Measurements from ENCODE around the gene ARL14EPL. TPM values are rescaled to one million over a fixed set of nuclear protein-coding genes. Genes with fewer than 3 reads are reported as not detected.

The ARL14EPL gene
- total RNA-seq, 4 donors from 2014 or later = 0.15 TPM; not detected in 3

DNA sequence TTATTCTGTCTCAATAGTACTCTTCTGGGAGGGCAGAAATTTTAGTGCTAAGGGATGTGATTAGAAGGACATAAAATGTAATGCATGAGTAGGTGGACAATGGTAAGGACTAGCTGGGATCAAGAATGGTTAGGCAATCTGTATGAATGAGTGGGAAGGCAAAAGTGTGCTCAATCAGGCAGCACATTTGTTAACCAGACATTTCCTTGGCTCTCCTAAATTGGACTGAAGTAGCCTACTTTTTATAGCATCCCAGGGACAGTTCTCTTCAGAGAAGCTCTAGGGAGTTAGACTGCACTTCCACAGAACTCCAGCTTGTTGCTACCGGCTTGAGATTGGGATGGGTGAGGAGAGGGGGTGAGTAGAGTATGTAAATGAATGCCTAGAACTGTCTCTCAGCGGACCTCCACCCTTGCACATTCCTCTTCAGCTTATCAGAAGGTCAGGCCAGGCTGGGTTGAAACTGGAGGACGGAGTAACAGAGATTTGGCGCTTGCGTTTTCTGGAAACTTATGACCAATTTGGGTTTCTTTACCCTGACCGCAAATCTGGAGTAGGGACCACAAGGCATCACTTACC is 19.0 kb upstream of the ARL14EPL start:
- TF ChIP-seq POLR2AphosphoS5 (IDR thresholded peaks at IDR 0.05) = no peak
- no peak for TF ChIP-seq EP300 (IDR thresholded peaks at IDR 0.05)
- H3K4me3 ChIP-seq = no peak overlapping the region
- WGBS, 2 donors (ENCODE audit: low coverage in 1 of 2) = 22 to 60% methylated on average over 5 of the region's 6 CpGs
- peak; percentile 75 for ATAC-seq
- H3K36me3 ChIP-seq = no peaks in the 10 kb centered on the region
- no peaks in the 10 kb centered on the region for H3K27me3 ChIP-seq
- peak overlapping the region in 3 of 4 donors; percentile 1 to 21 (median 5) for H3K27ac ChIP-seq
- no peaks in the 10 kb centered on the region for H3K9me3 ChIP-seq
- no peaks in the 10 kb centered on the region for H3K4me1 ChIP-seq

GRCh38 chr5:116013936-116014335 is 18.3 kb upstream of the ARL14EPL start:
- Histone ChIP-seq H3K27ac (peak overlapping the region in 3 of 4 donors; percentile 1 to 21 (median 5)), H3K4me3 (no peak overlapping the region), H3K36me3 (no peaks in the 10 kb centered on the region), H3K4me1 (no peaks in the 10 kb centered on the region), H3K9me3 (no peaks in the 10 kb centered on the region), H3K27me3 (no peaks in the 10 kb centered on the region)
- ATAC-seq = no peak
- TF ChIP-seq POLR2AphosphoS5 (IDR thresholded peaks at IDR 0.05) (no peak), EP300 (IDR thresholded peaks at IDR 0.05) (no peak), POLR2A (IDR thresholded peaks at IDR 0.05) (no peak)
- TF ChIP-seq, protein P1, sequence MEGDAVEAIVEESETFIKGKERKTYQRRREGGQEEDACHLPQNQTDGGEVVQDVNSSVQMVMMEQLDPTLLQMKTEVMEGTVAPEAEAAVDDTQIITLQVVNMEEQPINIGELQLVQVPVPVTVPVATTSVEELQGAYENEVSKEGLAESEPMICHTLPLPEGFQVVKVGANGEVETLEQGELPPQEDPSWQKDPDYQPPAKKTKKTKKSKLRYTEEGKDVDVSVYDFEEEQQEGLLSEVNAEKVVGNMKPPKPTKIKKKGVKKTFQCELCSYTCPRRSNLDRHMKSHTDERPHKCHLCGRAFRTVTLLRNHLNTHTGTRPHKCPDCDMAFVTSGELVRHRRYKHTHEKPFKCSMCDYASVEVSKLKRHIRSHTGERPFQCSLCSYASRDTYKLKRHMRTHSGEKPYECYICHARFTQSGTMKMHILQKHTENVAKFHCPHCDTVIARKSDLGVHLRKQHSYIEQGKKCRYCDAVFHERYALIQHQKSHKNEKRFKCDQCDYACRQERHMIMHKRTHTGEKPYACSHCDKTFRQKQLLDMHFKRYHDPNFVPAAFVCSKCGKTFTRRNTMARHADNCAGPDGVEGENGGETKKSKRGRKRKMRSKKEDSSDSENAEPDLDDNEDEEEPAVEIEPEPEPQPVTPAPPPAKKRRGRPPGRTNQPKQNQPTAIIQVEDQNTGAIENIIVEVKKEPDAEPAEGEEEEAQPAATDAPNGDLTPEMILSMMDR (IDR thresholded peaks at IDR 0.05) = no peak

DNA sequence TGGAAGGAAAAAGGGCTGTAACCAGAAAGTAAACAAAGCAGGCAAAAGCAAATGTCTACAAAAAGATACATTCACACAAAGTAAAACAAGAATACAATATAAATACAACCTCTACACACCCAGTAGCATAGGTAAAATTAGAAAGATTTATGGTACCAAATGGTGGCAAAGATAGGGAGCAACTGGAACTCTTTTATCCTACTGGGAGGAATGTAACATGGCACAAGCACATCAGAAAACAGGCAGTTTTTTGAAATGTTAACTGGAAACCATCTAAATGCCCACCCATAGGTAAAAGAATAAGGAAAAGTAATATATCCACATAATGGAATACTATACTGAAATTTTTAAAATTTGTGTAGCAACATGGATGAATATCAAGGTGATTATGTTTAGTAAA is 8.7 kb upstream of the ARL14EPL start:
- Histone ChIP-seq H3K4me3 (no peak overlapping the region), H3K27ac (no peak overlapping the region), H3K36me3 (no peaks in the 10 kb centered on the region), H3K4me1 (no peaks in the 10 kb centered on the region), H3K9me3 (no peaks in the 10 kb centered on the region), H3K27me3 (no peaks in the 10 kb centered on the region)
- no peak for ATAC-seq
- TF ChIP-seq POLR2A (IDR thresholded peaks at IDR 0.05) = no peak
- TF ChIP-seq, protein P1 (IDR thresholded peaks at IDR 0.05) = no peak
- no peak for TF ChIP-seq EP300 (IDR thresholded peaks at IDR 0.05)
- no peak for TF ChIP-seq POLR2AphosphoS5 (IDR thresholded peaks at IDR 0.05)

DNA sequence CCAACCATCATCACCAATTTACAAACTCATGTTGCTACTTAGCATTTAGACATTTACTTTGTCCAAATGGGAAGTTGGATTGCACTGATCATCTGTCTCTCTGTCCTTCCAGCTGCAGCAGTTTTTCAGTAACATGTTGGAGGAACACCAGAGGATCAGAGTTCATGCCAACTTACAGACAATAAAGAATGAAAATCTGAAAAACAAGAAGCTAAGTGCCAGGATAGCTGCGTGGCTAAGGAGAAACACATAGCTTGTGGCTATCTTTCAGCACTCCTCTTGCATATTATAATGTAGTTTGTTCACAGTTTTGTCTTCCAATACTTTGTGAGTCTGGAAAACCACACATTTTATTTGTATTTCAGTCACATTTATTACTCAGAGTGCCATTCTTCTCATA is 6.4 kb upstream of the ARL14EPL start:
- no peak for ATAC-seq
- H3K4me1 ChIP-seq = no peaks in the 10 kb centered on the region
- no peak overlapping the region for H3K4me3 ChIP-seq
- H3K36me3 ChIP-seq = no peaks in the 10 kb centered on the region
- no peaks in the 10 kb centered on the region for H3K27me3 ChIP-seq
- WGBS, 2 donors (ENCODE audit: low coverage in 1 of 2) = 36 to 50% methylated on average over 1 of the region's 1 CpG
- H3K9me3 ChIP-seq = no peaks in the 10 kb centered on the region
- no peak overlapping the region for H3K27ac ChIP-seq
- no peak for TF ChIP-seq POLR2AphosphoS5 (IDR thresholded peaks at IDR 0.05)
- TF ChIP-seq, protein P1 (IDR thresholded peaks at IDR 0.05) = no peak
- TF ChIP-seq EP300 (IDR thresholded peaks at IDR 0.05) = no peak
- no peak for TF ChIP-seq POLR2A (IDR thresholded peaks at IDR 0.05)

GRCh38 chr5:116032991-116033390 is 719 bp downstream of the ARL14EPL start:
- Histone ChIP-seq H3K27ac (no peak overlapping the region), H3K4me3 (no peak overlapping the region), H3K27me3 (no peaks in the 10 kb centered on the region), H3K9me3 (no peaks in the 10 kb centered on the region), H3K36me3 (no peaks in the 10 kb centered on the region), H3K4me1 (no peaks in the 10 kb centered on the region)
- 74 to 97% methylated on average over 3 of the region's 3 CpGs for WGBS, 2 donors (ENCODE audit: low coverage in 1 of 2)
- ATAC-seq = no peak
- TF ChIP-seq EP300 (IDR thresholded peaks at IDR 0.05) (no peak), POLR2A (IDR thresholded peaks at IDR 0.05) (no peak)
- TF ChIP-seq, protein P1 (IDR thresholded peaks at IDR 0.05) = no peak

Data from gastroesophageal sphincter (tissue), 4 donors.